Measurements from ENCODE around the gene SLC1A4. TPM values are rescaled to one million over a fixed set of nuclear protein-coding genes. Genes with fewer than 3 reads are reported as not detected.

SLC1A4 gene
- total and polyA plus RNA-seq, 4 experiments from 2014 or later, result 1.6 to 10.3 (median 5.1) TPM

DNA sequence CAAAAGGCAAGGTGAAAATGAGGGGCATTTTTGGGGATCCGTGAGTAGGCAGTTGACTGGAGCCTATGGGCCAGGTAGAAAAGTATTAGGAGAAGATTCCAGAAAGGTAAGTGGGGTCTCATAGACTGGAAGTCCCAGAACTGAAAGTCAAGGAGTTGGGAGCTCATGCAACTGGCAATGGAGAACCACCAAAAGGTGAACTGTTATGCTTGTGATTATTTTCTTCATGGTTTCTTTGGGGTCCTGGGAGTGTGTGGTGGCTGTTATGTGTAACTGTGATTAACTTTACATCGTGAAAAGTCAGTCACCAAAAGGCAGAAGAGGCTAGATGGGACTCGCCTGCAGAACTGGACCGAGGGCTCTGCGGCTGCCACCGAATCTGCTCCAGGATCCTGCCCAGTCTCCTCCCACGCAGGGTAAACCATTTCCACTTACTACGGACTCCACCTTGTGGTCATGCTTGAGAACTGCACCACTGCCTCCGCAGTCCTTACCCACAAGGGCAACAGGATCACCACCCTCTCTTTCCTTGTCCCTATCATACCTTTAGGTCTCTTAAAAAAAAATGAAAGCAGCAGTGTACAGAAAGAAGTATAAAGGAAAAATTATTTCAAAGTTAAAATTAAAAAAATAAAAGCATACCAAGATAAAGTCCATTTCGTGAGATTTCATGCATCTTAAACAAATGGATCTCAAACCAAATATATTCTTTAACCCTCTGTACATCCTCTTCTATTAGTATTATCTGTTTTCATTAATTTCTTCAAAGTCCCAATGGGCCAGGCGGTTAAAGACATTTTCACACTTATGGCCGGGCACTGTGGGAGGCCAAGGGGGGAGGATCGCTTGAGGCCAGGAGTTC, 51.4 kb downstream of the SLC1A4 start:
- POLR2A ChIA-PET (ENCODE audit: partially characterized antibody), result interaction anchor here (0.6 to 1.8 kb wide), 4 partner anchors 15 to 123 kb away, joined by 3 to 8 read pairs (median 3); partner anchors contain the start of gene CEP68
- H3K27me3 Mint-ChIP-seq, result no peaks in the 10 kb centered on the region
- Histone ChIP-seq H3K27me3 (ENCODE audit: insufficient read depth, low read length) (no peaks in the 10 kb centered on the region), H3K36me3 (ENCODE audit: insufficient read depth, low read length) (no peaks in the 10 kb centered on the region), H3K4me3 (ENCODE audit: low read length in 2 of 2) (no peak overlapping the region), H3K9me3 (ENCODE audit: control insufficient read depth in 1 of 2, low read length in 2 of 2) (no peaks in the 10 kb centered on the region), H3K4me1 (ENCODE audit: insufficient read depth, low read length) (peaks cover 8% of the 10 kb centered on the region), H3K27ac (ENCODE audit: low read depth, low read length) (no peak overlapping the region)
- H3K27ac Mint-ChIP-seq, result no peak overlapping the region
- H3K4me3 Mint-ChIP-seq, result peak overlapping the region in 2 of 8 donors; percentile 38 to 76
- peaks cover 0 to 21% (median 10%) of the 10 kb centered on the region in 8 donors for H3K9me3 Mint-ChIP-seq
- CTCF ChIA-PET (ENCODE audit: partially characterized antibody), result interaction anchor here (0.6 to 9.5 kb wide), 10 partner anchors 9 to 123 kb away, joined by 3 to 165 read pairs (median 5); partner anchors contain the start of gene CEP68
- peaks cover 4 to 11% (median 8%) of the 10 kb centered on the region in 4 donors for H3K4me1 Mint-ChIP-seq
- peak; percentile 67 to 74 (median 69) for DNase-seq
- intact Hi-C loops (cut with micrococcal nuclease), result loop anchor here (1.0 to 2.0 kb wide), 6 partner anchors 16 to 533 kb away; partner anchors contain the start of genes CEP68 and SLC1A4
- peaks cover 11 to 21% of the 10 kb centered on the region in 2 donors for H3K36me3 Mint-ChIP-seq

DNA sequence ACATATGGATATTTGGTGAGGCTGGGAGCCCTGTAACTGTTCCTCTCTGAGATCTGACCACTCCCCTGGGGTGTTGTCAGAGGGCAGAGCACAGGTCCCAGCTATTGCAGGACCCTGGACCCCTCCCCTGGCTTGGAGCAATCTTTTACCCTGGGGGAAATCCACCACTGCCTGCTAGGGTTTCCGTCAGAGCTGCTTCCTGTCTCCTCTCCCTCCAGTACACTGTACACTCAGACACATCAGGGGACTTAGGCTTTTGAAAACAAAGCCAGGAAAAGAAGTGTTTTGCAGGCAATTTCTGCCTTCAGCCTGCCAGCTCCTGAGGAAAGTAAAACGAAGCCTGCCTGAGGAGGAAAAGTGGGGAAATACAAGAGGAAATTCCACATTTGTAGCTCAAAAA, 53.8 kb downstream of the SLC1A4 start:
- H3K27ac ChIP-seq (ENCODE audit: low read depth, low read length), result no peak overlapping the region
- H3K36me3 ChIP-seq (ENCODE audit: insufficient read depth, low read length), result no peaks in the 10 kb centered on the region
- no peaks in the 10 kb centered on the region for H3K27me3 ChIP-seq (ENCODE audit: insufficient read depth, low read length)
- Mint-ChIP-seq H3K4me1 (peaks cover 4 to 11% (median 8%) of the 10 kb centered on the region in 4 donors), H3K27me3 (no peaks in the 10 kb centered on the region), H3K9me3 (peaks cover 0 to 21% (median 11%) of the 10 kb centered on the region in 8 donors), H3K36me3 (peaks cover 14 to 31% of the 10 kb centered on the region in 2 donors), H3K4me3 (no peak overlapping the region), H3K27ac (no peak overlapping the region)
- intact Hi-C loops (cut with micrococcal nuclease), result no loop called here
- H3K4me3 ChIP-seq (ENCODE audit: low read length in 2 of 2), result no peak overlapping the region
- no peaks in the 10 kb centered on the region for H3K9me3 ChIP-seq (ENCODE audit: control insufficient read depth in 1 of 2, low read length in 2 of 2)
- peaks cover 8% of the 10 kb centered on the region for H3K4me1 ChIP-seq (ENCODE audit: insufficient read depth, low read length)
- CTCF ChIA-PET (ENCODE audit: partially characterized antibody), result interaction anchor here (0.7 to 9.5 kb wide), 11 partner anchors 8 to 126 kb away, joined by 3 to 165 read pairs (median 4); partner anchors contain the start of genes CEP68 and RAB1A
- no peak for DNase-seq
- POLR2A ChIA-PET (ENCODE audit: partially characterized antibody), result interaction anchor here (1.0 to 1.3 kb wide), 2 partner anchors 13 to 125 kb away, joined by 4 read pairs; partner anchors contain the start of gene CEP68

DNA sequence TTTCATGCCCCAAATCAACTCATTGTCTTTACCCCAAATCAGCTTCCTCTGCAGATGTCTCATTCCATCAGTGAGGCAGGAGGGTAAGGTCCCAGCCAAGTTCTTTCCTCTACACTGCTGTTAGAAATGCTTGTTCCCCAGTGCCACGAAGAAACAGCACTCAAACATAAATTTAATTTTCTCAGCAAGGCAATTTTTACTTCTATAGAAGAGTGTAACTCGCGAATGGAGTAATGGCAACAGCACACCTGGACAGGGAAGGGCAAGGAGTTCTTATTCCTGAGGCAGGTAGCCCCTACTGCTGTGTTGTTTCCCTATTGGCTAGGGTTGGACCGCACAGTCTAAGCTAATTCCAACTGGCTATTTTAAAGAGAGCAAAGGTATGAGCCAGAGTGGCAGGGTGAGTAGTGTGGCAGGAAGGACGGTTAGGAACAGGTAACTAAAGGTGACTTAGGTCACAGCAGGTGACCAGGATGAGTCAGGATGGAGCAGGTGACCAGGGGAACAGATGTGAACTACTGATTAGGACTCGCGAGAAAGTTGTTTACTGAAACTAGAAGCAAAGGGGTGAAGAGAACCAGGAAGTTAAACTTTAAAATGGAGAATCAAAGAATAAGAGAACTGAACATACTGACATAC, 55.0 kb downstream of the SLC1A4 start:
- no peaks in the 10 kb centered on the region for H3K27me3 Mint-ChIP-seq
- DNase-seq, result no peak
- H3K27ac ChIP-seq (ENCODE audit: low read depth, low read length), result no peak overlapping the region
- no peak overlapping the region for H3K4me3 Mint-ChIP-seq
- peaks cover 14 to 31% of the 10 kb centered on the region in 2 donors for H3K36me3 Mint-ChIP-seq
- H3K9me3 Mint-ChIP-seq, result peaks cover 0 to 25% (median 12%) of the 10 kb centered on the region in 8 donors
- H3K4me1 Mint-ChIP-seq, result peaks cover 4 to 11% (median 8%) of the 10 kb centered on the region in 4 donors
- no peaks in the 10 kb centered on the region for H3K36me3 ChIP-seq (ENCODE audit: insufficient read depth, low read length)
- H3K4me3 ChIP-seq (ENCODE audit: low read length in 2 of 2), result no peak overlapping the region
- H3K27ac Mint-ChIP-seq, result no peak overlapping the region
- intact Hi-C loops (cut with micrococcal nuclease), result no loop called here
- ChIA-PET POLR2A (ENCODE audit: partially characterized antibody) (interaction anchor here (1.3 kb wide), 1 partner anchor 126 kb away, joined by 4 read pairs; no protein-coding TSS in a partner anchor), CTCF (ENCODE audit: partially characterized antibody) (interaction anchor here (1.1 to 9.5 kb wide), 6 partner anchors 11 to 127 kb away, joined by 3 to 165 read pairs (median 6); partner anchors contain the start of genes CEP68 and RAB1A)
- H3K27me3 ChIP-seq (ENCODE audit: insufficient read depth, low read length), result no peaks in the 10 kb centered on the region
- peaks cover 8% of the 10 kb centered on the region for H3K4me1 ChIP-seq (ENCODE audit: insufficient read depth, low read length)
- no peaks in the 10 kb centered on the region for H3K9me3 ChIP-seq (ENCODE audit: control insufficient read depth in 1 of 2, low read length in 2 of 2)

DNA sequence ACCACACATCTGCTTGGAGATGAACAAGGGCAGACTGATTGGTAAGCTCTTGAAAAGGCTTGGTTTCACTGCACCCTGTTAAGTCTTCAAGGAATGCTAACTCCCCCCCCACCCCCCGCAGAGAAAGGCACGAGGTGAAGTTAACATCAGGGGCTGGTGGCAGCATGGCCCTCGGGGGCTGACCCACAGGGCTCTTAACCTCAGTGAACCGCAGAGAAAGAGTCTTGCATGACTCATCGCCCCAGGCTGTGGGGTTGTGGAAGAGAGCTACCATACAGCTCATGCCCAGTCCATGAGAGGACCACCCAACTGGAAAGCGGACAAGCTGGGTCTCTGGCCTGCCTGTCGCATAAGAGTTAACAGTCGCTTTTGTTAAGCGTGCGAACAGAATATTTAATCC, 56.5 kb downstream of the SLC1A4 start:
- H3K36me3 Mint-ChIP-seq, result peaks cover 14 to 31% of the 10 kb centered on the region in 2 donors

DNA sequence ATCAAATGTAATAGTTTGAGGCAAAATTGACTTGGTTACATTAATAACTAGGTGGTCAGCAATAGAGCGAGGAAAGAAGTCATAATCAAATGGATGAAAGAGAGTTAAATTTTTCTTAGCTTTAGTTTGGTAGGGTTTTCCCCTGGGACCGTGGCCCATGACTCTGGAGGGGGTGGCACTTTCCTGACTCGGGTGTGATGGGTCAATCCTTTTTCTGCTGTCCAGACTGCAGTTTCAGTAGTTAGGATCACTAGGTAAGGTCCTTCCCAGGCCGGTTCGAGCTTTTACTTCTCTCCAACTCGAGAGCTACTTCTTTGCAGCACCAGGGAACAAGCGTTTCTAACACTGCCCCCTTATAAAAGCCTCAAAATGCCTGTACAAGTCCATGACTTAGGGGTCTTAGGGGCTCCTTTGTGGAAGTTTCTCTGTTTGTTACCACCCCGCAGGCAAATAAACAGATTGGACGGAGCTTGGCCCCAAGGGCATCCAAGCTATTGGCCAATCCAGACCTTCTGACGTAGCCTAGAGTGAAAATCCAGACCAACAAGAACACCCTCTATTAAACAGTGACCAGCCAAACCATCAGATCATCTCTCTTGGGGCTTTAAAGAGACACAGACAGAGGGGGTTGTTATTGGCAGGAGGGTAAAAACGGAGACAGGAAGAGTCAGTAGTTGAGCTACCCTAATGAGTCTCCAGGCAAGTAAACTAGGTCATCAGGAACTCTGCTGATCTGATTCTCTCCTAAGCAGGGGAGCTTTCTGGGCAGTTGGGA, 57.6 kb downstream of the SLC1A4 start:
- no peak for DNase-seq
- Histone ChIP-seq H3K27ac (ENCODE audit: low read depth, low read length) (no peak overlapping the region), H3K9me3 (ENCODE audit: control insufficient read depth in 1 of 2, low read length in 2 of 2) (no peaks in the 10 kb centered on the region), H3K36me3 (ENCODE audit: insufficient read depth, low read length) (no peaks in the 10 kb centered on the region), H3K4me3 (ENCODE audit: low read length in 2 of 2) (no peak overlapping the region), H3K27me3 (ENCODE audit: insufficient read depth, low read length) (no peaks in the 10 kb centered on the region), H3K4me1 (ENCODE audit: insufficient read depth, low read length) (no peaks in the 10 kb centered on the region)
- Mint-ChIP-seq H3K27ac (peak overlapping the region in 1 of 7 donors; percentile 15), H3K36me3 (peaks cover 14 to 31% of the 10 kb centered on the region in 2 donors), H3K27me3 (no peaks in the 10 kb centered on the region), H3K4me1 (peaks cover 0 to 3% (median 0%) of the 10 kb centered on the region in 4 donors), H3K9me3 (peaks cover 0 to 25% (median 12%) of the 10 kb centered on the region in 8 donors), H3K4me3 (no peak overlapping the region)
- POLR2A ChIA-PET (ENCODE audit: partially characterized antibody), result interaction anchor here (1.1 kb wide), 2 partner anchors 83 to 1458 kb away, joined by 3 read pairs; partner anchors contain the start of genes MDH1, RAB1A and WDPCP
- intact Hi-C loops (cut with micrococcal nuclease), result no loop called here
- CTCF ChIA-PET (ENCODE audit: partially characterized antibody), result interaction anchor here (0.8 to 2.0 kb wide), 3 partner anchors 18 to 130 kb away, joined by 3 to 8 read pairs (median 4); no protein-coding TSS in a partner anchor

More for the DNA sequence above, 56.5 kb downstream of the SLC1A4 start:
- Histone ChIP-seq H3K27ac (ENCODE audit: low read depth, low read length) (no peak overlapping the region), H3K36me3 (ENCODE audit: insufficient read depth, low read length) (no peaks in the 10 kb centered on the region), H3K4me3 (ENCODE audit: low read length in 2 of 2) (no peak overlapping the region), H3K27me3 (ENCODE audit: insufficient read depth, low read length) (no peaks in the 10 kb centered on the region), H3K9me3 (ENCODE audit: control insufficient read depth in 1 of 2, low read length in 2 of 2) (no peaks in the 10 kb centered on the region), H3K4me1 (ENCODE audit: insufficient read depth, low read length) (peaks cover 2% of the 10 kb centered on the region)
- intact Hi-C loops (cut with micrococcal nuclease), result no loop called here
- Mint-ChIP-seq H3K4me3 (no peak overlapping the region), H3K9me3 (peaks cover 0 to 25% (median 12%) of the 10 kb centered on the region in 8 donors), H3K4me1 (peaks cover under 1 to 4% (median under 1%) of the 10 kb centered on the region in 4 donors), H3K27me3 (no peaks in the 10 kb centered on the region), H3K27ac (no peak overlapping the region)
- no peak for DNase-seq
- ChIA-PET POLR2A (ENCODE audit: partially characterized antibody) (no interaction called here), CTCF (ENCODE audit: partially characterized antibody) (interaction anchor here (0.6 to 9.5 kb wide), 2 partner anchors 128 to 142 kb away, joined by 3 to 165 read pairs; no protein-coding TSS in a partner anchor)

DNA sequence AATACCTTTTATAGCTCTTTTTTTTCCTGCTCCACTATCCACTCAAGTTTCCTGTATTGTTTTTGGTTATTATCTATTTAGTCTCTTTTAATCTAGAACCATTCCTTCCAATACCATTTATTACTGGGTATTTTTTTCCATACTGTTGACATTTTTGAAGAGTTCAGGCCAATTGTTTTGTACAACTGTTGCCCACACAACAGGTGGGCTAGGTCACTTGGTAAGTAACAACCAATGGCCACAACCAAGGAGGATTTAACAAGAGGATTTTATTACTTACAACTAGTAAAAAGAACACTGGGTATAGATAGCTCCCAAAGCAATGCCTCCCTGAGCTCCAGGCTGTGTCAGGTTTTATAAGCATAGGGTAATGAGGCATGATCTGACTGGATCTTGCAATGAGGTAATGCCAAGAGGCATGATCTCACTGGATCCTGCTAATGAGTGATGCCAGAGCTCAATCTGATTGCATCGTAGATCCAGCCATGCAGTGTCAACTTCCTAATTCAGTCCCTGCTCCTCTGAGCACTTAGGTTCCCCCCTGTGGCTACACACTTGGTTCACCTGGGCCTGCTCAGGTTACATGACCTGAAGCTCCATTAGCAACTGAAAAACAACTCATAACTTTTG, 59.9 kb downstream of the SLC1A4 start:
- H3K36me3 ChIP-seq (ENCODE audit: insufficient read depth, low read length), result no peaks in the 10 kb centered on the region
- H3K4me3 ChIP-seq (ENCODE audit: low read length in 2 of 2), result no peak overlapping the region
- POLR2A ChIA-PET (ENCODE audit: partially characterized antibody), result interaction anchor here (0.5 to 1.3 kb wide), 2 partner anchors 8 to 740 kb away, joined by 3 to 4 read pairs; no protein-coding TSS in a partner anchor
- Mint-ChIP-seq H3K4me3 (no peak overlapping the region), H3K36me3 (peaks cover 12 to 28% of the 10 kb centered on the region in 2 donors), H3K4me1 (peaks cover 7 to 17% (median 10%) of the 10 kb centered on the region in 4 donors), H3K27me3 (no peaks in the 10 kb centered on the region), H3K27ac (no peak overlapping the region), H3K9me3 (peaks cover 0 to 17% (median 7%) of the 10 kb centered on the region in 8 donors)
- peaks cover 18% of the 10 kb centered on the region for H3K4me1 ChIP-seq (ENCODE audit: insufficient read depth, low read length)
- H3K27ac ChIP-seq (ENCODE audit: low read depth, low read length), result no peak overlapping the region
- intact Hi-C loops (cut with micrococcal nuclease), result no loop called here
- no peak for DNase-seq
- H3K27me3 ChIP-seq (ENCODE audit: insufficient read depth, low read length), result no peaks in the 10 kb centered on the region
- CTCF ChIA-PET (ENCODE audit: partially characterized antibody), result interaction anchor here (0.5 to 1.1 kb wide), 4 partner anchors 9 to 131 kb away, joined by 3 to 4 read pairs (median 4); no protein-coding TSS in a partner anchor
- H3K9me3 ChIP-seq (ENCODE audit: control insufficient read depth in 1 of 2, low read length in 2 of 2), result no peaks in the 10 kb centered on the region

Measured in CD4-positive, alpha-beta memory T cell (primary cell).